IMR-90 (cell line): ENCODE measurements around the gene SRR. TPM values are rescaled to one million over a fixed set of nuclear protein-coding genes. Genes with fewer than 3 reads are reported as not detected.

ENCODE experiments used
- FOS ChIP-seq: fragments of 150-350 bp; IDR thresholded peaks from 2 replicates; pipeline ENCODE4 v1.6.1; 2016; ENCODE audit warnings: low read depth, low read length
- SMC3 ChIP-seq: fragments of 150-350 bp; IDR thresholded peaks from 2 replicates; pipeline ENCODE4 v1.6.1; 2016; ENCODE audit warnings: low read depth, mild to moderate bottlenecking, antibody characterized with exemption, low read length, moderate library complexity
- polyA plus RNA-seq, 3 experiments: library from polyadenylated mRNA; depleted of rRNA; stranded (reverse); fragments of >200 nt; gene quantifications; 2 replicates each; pipeline ENCODE4 v1.2.3, GENCODE V29; 2012; ENCODE audit warnings: low replicate concordance in 1 of 3
- total RNA-seq: library from RNA; depleted of rRNA; stranded (reverse); fragments of >200 nt; gene quantifications from 2 replicates; pipeline ENCODE4 v1.2.3, GENCODE V29; 2012
- TF ChIP-seq, protein P1 (sequence below): fragments of 150-350 bp; IDR thresholded peaks from 2 replicates; pipeline ENCODE4 v1.6.1; 2017; ENCODE audit warnings: mild to moderate bottlenecking, antibody characterized with exemption, low read length, low read depth
- TF ChIP-seq, protein P2 (sequence below): conservative IDR thresholded peaks from 2 replicates; pipeline ENCODE4 v1.5.1; 2012; ENCODE audit warnings: mild to moderate bottlenecking, low read depth, low read length, improper control_type of control experiment

SRR gene
- total and polyA plus RNA-seq, 2 of the 4 experiments (the other 2 are of a cell fraction), result 14.5 to 52.7 TPM

- TF ChIP-seq, protein P1, sequence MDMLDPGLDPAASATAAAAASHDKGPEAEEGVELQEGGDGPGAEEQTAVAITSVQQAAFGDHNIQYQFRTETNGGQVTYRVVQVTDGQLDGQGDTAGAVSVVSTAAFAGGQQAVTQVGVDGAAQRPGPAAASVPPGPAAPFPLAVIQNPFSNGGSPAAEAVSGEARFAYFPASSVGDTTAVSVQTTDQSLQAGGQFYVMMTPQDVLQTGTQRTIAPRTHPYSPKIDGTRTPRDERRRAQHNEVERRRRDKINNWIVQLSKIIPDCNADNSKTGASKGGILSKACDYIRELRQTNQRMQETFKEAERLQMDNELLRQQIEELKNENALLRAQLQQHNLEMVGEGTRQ, result no peak
- TF ChIP-seq FOS (no peak), SMC3 (no peak)
- TF ChIP-seq, protein P2, sequence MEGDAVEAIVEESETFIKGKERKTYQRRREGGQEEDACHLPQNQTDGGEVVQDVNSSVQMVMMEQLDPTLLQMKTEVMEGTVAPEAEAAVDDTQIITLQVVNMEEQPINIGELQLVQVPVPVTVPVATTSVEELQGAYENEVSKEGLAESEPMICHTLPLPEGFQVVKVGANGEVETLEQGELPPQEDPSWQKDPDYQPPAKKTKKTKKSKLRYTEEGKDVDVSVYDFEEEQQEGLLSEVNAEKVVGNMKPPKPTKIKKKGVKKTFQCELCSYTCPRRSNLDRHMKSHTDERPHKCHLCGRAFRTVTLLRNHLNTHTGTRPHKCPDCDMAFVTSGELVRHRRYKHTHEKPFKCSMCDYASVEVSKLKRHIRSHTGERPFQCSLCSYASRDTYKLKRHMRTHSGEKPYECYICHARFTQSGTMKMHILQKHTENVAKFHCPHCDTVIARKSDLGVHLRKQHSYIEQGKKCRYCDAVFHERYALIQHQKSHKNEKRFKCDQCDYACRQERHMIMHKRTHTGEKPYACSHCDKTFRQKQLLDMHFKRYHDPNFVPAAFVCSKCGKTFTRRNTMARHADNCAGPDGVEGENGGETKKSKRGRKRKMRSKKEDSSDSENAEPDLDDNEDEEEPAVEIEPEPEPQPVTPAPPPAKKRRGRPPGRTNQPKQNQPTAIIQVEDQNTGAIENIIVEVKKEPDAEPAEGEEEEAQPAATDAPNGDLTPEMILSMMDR, result no peak
Measured at GRCh38 chr17:2372180-2372579, 68.4 kb downstream of the SRR start (continued).
